GM21515 (cell line): Measurements from ENCODE around the gene NELFA.
A peak's percentile ranks its signal among the peaks of the same experiment; 100 is the strongest.

ENCODE experiments used
- ATAC-seq: cut with Tn5 transposase; IDR thresholded peaks from one replicate; pipeline ENCODE4 v1.9.1; 2021; ENCODE audit not compliant: unreplicated experiment

The NELFA gene

DNA sequence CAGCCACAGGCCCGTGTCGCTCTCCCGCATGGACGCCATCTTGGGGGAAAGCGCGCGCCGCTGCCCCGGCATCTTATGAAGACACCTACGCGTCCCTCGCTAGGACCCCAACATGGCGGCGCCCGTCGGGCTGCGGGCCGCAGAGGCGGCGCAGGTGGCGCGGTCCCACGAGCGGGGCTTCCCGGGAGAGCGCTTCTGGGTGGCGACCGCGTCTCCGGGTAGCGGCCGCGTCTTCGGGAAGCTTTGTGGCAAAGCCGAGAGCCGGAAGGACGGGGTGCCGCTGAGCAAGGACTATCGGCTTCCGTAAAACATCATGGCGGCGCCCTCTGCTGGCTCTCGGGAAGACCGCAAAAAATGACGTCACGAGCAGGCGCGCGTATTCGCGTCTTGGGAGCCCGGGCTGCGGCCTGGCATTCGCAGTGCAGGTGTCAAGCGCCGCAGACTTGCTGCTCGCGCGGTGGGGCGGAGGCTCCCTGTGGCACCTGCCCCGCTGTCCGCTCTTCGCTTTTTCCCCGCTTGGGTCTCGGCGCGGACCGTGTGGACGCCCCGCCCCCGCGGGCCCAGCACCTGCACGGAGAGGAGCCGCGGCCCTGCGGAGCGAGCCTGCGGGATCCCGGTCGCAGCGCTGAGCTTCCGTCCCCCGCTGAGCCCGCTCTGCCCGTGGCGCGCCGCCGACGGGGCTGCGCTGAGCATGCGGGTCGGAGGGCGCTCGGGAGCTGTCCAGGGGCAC, at the start of gene NELFA:
NELFA (minus strand) TSS at position 54 of the 730 bp plus-strand sequence; CDS start at position 39, 15 bp downstream.
- ATAC-seq, result peak; percentile 84

DNA sequence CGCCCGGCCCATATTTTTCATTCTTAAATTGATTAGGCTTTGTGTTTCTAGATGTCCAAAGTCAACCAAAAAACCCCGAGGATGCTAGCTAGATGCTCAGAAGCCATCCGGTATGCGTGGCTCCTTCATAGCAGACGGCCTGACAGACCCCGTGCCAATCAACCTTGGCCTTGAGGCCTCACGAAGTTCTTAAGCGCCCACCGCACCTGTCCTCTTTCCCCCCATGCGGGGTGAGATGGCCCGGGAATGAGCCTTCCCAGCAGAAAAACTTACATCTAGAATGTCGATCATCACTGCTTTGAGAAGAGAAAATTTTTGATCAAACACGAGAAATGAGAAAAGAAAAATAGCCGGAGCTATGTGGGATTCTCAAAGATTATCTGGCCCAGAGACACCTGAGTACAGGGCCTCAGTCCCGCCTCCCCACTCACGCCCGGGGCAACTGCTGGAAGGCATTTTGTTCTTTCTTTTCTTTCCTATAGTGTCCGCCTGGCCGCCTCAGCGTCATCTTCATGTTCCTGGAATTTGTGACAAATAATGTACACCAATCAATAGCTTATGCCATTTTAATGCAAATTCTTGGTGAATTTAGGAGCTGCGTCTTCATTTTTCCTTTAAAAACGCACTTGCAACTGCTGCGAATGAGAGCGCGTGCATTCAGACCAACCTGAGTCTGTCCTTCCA, 48.8 kb upstream of the NELFA start:
- ATAC-seq, result no peak

DNA sequence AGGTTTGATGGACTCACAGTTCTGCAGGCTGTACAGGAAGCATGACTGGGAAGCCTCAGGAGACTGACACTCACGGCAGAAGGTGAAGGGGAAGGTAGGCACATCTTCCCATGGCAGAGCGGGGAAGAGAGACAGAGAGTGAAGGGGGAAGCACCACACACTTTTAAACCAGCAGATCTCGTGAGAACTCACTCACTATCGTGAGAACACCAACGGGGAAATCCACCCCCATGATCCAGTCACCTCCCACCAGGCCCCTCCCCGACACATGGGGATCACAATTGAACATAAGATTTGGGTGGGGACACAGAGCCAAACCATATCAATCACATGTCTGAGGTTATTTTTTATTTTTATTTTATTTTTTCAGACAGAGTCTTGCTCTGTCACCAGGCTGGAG, 45.4 kb upstream of the NELFA start:
- ATAC-seq, result no peak

DNA sequence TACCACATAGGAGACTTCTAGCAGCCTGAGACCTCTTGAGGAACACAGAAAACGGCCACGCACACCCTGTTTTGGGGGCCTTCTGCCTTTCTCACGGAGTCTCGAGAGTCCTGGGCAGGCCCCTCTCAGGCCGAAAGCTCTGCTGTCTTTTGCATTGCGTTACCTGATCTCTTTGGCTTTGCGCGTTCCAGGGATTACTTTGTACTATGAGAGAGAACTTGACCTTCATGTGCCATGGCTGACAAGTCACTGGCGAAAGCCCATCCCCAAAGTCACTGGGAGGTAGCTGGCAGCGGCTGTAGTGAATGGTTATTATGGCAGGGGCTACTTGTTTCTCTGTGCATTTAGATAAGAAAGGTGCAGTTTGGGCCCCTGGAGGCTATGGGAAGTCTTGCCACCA, 42.3 kb upstream of the NELFA start:
- ATAC-seq, result no peak

DNA sequence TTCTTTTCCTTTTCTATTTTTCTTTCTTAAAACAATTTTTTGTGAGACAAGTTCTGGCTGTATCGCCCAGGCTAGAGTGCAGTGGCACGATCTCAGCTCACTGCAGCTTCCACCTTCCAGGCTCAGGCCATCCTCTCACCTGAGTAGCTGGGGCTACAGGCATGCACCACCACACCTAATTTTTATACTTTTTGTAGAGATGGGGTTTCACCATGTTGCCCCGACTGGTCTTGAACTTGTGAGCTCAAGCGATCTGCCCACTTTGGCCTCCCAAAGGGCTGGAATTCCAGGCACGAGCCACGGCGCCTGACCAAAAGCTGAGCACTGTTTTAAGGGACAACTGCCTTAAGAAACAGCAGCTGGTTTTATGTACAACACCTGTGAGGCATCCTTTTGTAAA, 41.0 kb upstream of the NELFA start:
- ATAC-seq, result no peak

DNA sequence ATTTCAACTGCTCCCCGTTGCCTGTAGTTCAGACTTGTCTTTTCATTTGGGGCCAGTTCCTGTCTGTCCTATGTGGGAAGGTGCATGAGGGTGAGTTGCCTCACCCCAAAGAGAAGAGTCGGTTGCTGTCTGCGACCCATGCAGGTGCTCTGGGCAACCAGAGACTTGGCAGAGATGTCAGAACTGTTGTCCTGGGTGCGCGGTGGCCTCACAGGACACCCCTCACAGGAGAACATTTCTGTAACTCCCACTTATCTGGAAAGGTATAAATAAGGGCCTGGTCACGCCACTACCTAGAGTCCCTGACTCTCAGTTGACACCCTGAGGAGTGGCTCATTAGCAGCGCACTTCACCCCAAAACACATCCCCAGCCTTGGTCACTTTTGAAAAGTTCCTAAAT, 40.6 kb upstream of the NELFA start:
- ATAC-seq, result no peak

DNA sequence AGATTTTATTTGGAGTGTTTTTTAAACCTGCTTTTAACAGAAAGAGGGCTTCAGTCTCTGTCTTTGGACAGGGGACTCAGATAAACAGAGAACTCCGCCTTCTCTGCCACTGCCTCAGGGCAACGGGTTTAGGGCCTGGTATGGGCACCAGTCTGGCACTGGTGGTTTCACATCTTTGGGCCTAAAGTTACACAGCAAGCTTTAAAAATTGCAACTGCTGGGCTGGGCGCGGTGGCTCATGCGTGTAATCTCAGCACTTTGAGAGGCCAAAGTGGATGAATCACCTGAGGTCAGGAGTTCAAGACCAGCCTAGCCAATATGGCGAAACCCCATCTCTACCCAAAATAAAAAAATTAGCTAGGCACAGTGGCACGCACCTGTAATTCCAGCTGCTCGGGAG, 40.1 kb upstream of the NELFA start:
- ATAC-seq, result no peak

DNA sequence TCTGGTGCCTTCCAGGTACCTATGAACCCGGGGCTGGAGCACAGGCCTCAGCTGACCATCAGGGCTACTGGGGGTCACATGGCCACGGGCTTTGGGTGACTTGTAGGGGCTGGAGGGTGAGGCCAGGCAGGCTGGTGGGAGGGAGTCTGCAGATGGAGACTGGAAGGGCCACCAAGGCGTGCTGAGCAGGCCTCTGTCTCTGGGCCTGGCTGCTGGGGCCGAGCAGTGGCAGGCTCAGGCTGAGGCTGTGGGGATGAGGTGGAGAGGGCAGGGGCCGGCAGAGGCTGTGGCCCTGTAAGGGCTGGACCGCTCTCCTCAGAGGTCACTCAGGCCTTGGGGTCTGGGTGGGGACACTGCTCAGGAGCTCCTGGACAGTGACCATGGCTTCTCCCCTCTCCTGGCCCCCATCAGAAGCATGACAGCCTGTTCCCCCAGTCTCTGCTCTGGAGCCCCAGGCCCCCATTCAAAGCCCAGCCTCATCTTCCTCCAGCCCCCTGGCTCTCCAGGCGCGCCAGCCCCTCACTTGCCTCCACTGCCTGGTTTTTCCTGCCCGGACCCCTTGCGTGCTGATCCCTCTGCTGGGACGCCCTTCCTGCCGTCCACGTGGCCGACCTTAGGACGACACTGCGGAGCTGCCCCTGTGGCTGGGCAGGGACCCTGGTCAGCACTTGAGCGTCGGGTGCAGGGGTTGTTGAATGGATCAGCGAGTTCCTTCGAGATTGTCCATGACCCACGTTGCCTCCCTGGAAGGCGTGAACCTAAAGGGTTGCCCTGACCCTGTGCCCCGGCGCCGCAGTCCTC, 39.2 kb upstream of the NELFA start:
- no peak for ATAC-seq

DNA sequence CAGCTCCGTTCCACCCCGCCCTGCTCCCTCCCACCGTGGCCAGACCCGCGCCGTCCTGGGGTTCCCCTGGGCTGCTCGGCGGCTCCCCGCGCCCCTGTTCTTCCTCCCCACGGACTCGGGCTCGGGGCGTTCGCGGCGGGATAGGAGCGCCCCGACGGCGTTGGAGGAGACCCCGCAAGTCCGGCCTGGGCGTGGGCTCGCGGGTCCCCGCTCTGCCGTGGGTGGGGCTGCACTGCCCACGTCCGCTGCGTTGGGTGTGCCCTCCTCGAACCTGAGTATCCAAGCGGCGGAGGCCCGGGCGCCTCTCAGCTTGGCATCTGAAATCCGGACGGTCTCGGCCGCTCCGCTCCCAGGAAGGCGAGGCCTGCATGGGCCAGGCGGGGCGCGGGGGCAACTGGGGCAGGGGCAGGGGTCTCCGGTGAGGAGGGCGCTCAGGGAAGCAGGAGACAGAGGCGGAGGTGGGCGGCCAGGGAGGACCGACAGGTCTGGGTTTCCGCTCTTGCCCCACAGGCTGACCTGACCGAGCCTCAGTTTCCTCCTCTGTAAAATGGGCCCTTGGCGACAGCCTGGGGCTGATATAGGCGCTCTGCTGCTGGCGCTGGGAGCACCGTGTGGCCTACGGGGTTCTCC, 38.4 kb upstream of the NELFA start:
- no peak for ATAC-seq

DNA sequence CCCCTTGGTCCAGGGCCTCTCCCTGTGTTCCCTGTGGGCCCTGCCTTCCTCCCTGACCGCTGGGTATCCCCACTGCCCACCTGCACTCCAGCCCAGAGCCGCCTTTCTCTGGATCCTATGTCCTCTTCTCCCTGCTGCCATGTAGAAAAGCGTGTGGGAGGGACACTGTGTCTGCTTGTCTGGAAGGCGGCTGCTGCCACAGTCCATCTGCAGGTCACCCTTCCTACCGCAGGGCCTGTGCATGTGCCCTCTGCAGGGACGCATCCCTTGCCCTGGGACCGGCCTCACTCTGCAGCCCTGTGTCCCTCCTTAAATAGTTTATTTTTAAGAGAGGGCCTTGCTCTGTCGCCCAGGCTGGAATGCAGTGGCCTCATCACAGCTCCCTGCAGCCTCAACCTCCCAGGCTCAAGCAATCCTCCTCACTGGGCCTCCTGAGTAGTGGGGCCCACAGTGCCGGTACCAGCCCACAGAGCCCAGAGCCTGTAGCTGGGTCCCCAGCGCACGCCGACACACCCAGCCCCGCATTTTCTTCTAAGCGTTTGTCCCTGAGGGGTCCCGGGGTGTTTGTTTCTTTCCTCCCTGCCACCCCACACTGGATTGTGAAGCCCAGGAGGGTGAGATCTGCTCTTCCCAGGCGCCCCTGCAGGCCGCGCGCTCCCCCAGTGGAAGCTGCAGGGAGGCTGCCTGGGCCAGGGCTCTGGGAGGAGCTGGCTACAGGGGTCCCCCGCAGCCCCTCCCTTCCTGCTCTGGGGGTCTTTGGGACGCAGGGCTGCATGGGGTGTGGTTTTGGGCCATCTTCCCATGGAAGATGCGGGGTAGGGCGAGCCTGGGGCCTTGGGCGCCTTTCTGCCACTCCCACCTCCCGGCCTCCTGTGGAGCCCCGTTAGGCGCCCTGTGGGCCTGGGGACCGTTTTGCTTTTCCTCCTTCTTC, 37.5 kb upstream of the NELFA start:
- no peak for ATAC-seq

DNA sequence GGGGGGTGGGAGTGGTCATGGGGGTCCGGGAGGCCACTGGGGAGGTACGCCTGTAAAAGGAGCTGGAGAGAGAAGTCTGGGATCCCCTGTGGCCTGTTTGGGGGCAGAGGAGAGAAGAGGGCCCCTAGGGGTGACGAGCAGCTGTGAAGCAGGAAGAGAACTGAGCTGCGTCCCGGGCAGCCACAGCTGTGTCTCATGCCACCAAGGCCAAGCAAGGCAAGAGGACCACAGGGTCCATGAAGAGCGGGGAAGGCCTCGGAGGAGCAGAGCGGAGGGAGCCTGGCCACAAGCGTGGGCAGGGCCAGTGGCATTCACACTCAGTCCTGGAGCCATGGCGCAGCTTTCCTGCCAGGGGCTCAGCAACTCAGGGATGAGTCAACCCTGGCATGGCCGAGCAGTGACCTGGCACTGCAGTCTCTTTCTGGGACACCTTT, 36.8 kb upstream of the NELFA start:
- ATAC-seq, result no peak

DNA sequence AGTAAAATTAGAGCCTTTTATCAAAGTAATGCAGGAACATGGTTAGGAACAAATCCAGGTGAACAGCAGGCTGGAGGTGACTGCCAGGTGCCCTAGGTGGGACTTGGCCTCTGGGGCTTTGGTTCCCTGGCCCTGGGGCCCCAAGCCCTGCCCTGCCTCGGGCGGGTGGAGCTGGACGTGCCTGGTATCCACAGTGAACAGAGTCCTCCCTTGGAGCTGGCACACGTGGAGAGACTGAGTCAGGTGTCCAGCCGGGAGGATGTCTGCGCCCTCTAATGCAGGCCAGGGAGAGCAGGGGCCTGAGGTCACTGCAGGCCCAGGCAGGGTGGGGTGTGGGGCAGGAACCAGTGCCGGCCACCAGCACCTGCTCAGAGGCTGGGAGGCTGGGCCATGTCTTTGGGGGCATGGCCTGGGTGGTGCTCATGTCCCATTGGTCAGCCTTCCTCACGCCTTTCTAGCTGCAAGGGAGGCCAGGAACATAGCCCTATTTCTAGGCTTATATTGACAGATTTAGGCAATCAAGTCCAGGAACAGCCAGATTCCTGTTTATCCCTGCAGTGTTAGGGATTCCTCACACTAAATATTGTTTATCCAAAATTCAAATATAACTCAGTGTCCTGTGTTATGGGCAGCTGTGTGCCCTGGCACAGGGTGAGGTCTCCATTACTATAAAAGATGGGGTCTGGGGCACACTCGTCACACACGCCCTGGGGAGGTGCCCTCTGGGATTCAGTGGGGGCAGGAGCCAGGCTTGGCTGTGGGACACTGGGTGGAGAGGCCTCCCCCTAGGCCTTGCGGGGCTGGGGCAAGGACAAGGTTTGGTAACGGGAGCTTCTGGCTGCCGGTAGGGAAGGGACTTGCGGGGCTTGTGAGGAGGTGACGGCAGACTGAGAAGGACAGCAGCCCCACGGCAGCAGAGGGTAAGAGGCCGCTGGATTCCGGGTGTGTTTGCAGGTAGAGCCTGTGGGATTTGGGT, 36.1 kb upstream of the NELFA start:
- ATAC-seq, result no peak

DNA sequence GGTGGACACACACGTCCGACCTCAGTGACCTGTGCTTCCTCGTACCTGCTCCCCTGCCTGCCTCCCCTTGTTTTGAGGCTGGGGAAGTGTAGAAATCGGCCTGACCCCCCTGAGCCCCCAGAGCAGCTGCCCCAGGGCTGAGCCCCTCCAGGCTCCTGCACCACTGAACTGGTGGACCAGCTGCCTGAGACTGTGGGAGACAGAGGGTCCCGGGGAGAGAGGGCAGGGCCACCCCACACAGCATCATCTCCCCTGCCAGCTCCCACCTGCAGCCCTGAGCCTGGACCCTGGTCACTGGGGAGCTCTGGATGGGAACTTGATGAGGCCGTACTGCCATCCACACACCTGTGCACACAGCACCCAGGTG, 35.3 kb upstream of the NELFA start:
- ATAC-seq, result no peak

DNA sequence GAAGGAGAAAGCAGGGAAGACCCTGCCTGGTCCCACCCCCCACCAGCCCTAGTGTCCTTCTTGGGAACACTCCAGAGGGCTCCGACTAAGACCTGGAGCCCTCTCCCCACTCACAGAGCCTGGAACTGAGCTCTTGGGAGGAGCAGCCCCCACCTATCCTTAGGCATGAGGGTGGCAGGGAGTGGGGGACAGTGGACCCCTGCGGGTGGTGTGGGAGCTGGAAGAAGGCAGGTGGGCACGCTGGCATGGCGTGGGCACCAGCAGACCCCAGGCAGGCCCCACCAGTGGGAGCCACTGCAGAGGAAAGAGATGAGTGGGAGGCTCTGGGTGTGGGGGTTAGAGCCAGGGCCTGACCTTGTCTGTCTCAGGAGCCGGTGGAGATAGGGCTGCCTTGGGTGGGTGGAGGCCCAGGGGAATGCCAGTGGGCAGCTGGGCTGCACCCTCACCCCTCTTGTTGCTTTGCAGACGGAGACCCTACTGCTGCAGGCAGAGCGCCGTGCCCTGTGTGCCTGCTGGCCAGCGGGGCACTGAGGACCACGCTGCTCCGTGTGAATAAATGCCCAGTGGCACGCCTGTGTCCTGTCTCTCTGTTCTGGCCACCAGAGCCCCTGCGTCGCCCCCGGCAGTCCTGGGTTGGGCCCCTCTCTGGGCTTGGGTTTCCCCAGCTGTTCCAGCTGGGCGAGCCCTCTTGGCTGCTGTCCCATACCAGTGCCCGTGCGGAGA, 34.8 kb upstream of the NELFA start:
- ATAC-seq, result no peak

DNA sequence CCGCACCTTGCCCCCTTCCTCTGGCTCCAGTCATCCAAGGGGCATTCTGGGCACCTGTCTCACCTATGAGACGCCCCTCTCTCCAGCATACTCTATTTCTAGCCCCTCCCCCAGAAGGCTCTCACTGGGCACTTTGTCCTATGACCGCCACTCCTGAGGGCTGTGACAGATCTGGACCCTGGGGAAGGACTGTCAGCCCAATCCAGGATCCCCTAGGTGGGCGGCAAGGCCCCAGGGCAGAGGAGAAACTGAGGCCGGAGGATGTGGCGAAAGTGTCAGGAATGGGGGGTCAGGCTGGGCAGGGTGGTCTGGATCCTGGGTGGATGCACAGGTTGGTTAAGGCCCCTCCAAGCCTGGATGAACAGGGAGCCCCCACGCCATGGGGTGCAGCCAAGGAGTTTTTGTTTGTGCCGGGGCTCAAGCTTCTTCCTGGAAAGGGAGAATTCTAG, 34.2 kb upstream of the NELFA start:
- no peak for ATAC-seq

DNA sequence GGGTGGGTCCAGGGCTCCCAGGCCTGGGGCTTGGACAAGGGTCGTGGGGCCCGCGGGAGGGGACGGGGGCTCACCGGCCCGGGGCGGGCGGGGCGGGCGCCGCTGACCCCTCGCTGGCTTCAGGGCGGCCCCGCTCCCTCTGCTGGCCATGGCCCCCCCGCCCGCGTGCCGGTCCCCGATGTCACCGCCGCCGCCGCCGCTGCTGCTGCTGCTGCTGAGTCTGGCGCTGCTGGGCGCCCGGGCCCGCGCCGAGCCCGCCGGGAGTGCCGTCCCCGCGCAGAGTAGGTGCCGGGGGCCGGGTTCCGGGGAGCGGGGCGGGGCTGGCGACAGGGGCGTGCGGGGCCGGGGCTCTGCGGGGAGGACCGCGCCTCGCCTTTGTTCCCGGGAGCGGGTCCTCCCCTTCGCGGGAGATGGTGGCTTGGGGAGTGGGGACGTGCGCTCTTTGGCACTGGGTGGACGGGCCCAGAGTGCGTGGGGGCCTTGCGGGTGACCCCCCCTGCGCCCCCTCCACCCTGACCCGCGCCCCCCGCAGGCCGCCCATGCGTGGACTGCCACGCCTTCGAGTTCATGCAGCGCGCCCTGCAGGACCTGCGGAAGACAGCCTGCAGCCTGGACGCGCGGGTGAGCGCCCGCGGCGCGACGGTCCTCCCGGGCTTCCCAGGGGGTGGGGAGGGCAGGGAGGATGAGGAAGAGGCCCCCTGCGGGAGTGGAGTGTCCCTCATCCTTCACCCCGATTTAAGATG, 33.6 kb upstream of the NELFA start:
- peak; percentile 39 for ATAC-seq

DNA sequence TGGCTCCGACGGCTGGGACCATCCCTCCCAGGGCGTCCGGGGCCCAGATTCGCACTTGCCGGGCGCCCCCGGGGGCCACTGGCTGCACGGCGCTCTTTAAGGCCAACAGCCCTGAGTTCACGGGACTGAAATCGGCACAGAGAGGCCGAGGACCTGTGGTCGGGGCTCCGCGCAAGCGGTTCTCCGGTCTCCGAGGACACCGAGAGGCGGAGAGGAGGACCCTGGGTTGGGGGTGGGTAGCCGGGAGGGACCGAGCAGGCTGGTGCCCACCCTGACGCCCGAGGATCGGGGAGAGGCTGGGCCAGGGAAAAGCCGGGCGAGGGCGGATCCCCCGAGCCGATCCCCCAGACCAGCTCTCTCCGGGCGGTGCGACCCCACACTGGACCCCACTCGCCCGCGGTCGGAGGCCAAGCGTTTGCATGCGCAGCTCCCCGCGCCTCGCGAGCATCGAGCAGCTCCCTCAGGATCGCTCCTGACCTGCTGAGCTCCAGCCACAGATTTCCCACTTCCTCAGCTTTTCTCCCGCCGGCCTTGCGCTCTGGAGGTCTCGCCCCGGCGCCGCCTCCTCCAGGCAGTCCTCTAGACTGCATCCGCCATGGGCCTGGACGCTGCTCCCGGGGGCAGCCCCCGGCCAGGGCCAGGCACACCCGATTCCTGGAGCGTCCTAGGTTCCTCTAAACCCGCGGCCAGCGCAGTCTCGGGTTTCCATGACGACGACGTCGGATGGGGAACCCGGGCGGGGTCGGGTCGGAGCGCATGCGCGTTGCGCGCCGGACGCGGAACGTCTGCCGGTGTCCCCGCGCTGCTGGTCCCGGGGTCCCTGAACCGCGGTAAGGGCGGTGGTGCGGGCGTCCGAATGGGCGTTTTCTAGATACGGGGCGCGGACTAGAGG, 32.7 kb upstream of the NELFA start:
- peak; percentile 73 for ATAC-seq
